HepG2 (cell line): ENCODE results near the gene NFIL3. TPM values are rescaled to one million over a fixed set of nuclear protein-coding genes. Genes with fewer than 3 reads are reported as not detected.

Experiments used
- ARNTL ChIP-seq: sonication (generic); formaldehyde crosslinking; IDR thresholded peaks from 2 replicates; pipeline ENCODE4 v1.4.0; 2020; ENCODE audit warnings: mild to moderate bottlenecking, missing genetic modification reagents
- CBX5 ChIP-seq: sonication (generic); formaldehyde crosslinking; IDR thresholded peaks from 2 replicates; pipeline ENCODE4 v1.4.0; 2020; ENCODE audit warnings: missing genetic modification reagents, borderline replicate concordance
- HOXA5 ChIP-seq: sonication (generic); formaldehyde crosslinking; IDR thresholded peaks from 2 replicates; pipeline ENCODE4 v1.4.0; 2020; ENCODE audit warnings: missing genetic modification reagents
- KDM1A ChIP-seq: IDR thresholded peaks from 2 replicates; pipeline ENCODE4 v1.6.1; 2016; ENCODE audit warnings: missing compliant biosample characterization
- KDM6A ChIP-seq: IDR thresholded peaks from 2 replicates; pipeline ENCODE4 v1.6.1; 2016; ENCODE audit warnings: low read depth
- NFKBIZ ChIP-seq: IDR thresholded peaks from 2 replicates; pipeline ENCODE4 v1.6.1; 2018; ENCODE audit warnings: missing genetic modification reagents, missing compliant biosample characterization
- ZBTB21 ChIP-seq: sonication (generic); formaldehyde crosslinking; IDR thresholded peaks from 2 replicates; pipeline ENCODE4 v1.4.0; 2020; ENCODE audit warnings: missing genetic modification reagents
- ZBTB8A ChIP-seq: sonication (generic); formaldehyde crosslinking; IDR thresholded peaks from 2 replicates; pipeline ENCODE4 v1.4.0; 2020; ENCODE audit warnings: mild to moderate bottlenecking, low read depth, missing genetic modification reagents, borderline replicate concordance
- ZNF550 ChIP-seq: sonication (generic); formaldehyde crosslinking; IDR thresholded peaks from 2 replicates; pipeline ENCODE4 v1.4.0; 2020; ENCODE audit warnings: mild to moderate bottlenecking, missing genetic modification reagents, borderline replicate concordance
- ZNF614 ChIP-seq: IDR thresholded peaks from 2 replicates; pipeline ENCODE4 v1.6.1; 2018; ENCODE audit warnings: missing biosample characterization, missing genetic modification reagents, inconsistent platforms, borderline replicate concordance
- ZNF878 ChIP-seq: sonication (generic); formaldehyde crosslinking; IDR thresholded peaks from 2 replicates; pipeline ENCODE4 v1.8.1; 2023; ENCODE audit warnings: mild to moderate bottlenecking, missing genetic modification reagents, moderate library complexity
- ZSCAN9 ChIP-seq: IDR thresholded peaks from 2 replicates; pipeline ENCODE4 v1.6.1; 2016; ENCODE audit warnings: borderline replicate concordance
- polyA plus RNA-seq, 8 experiments: library from polyadenylated mRNA; depleted of rRNA in 3 of 8; stranded (reverse) in 7 of 8; unstranded in 1 of 8; fragments of >200 nt; fragmentation: Illumina TruSeq in 4 of 8; extraction: Trizol in 4 of 8; gene quantifications; 2 replicates each; pipeline versions ENCODE4 v1.2.1 to v1.2.3, GENCODE V29; 2011 to 2016; ENCODE audit warnings: low read depth in 4 of 8, missing spikeins in 1 of 8, mixed read lengths in 1 of 8; ENCODE audit not compliant: insufficient read depth in 1 of 8
- total RNA-seq, 5 experiments: library from RNA; depleted of rRNA; stranded (reverse); fragments of >200 nt; fragmentation: Illumina TruSeq; extraction: Trizol; gene quantifications; 2 replicates each; pipeline ENCODE4 v1.2.3, GENCODE V29; 2016; ENCODE audit warnings: low read depth in 1 of 5
- TF ChIP-seq, protein P1 (sequence below), 2 experiments: sonication (generic) in 1 of 2; formaldehyde crosslinking in 1 of 2; IDR thresholded peaks; 2 replicates each; pipeline versions ENCODE4 v1.6.1 to v1.9.0; 2014 to 2022; ENCODE audit warnings: antibody characterized with exemption in 1 of 2, borderline replicate concordance in 1 of 2, inconsistent platforms in 1 of 2, low read depth in 1 of 2, missing genetic modification reagents in 1 of 2
- TF ChIP-seq, protein P2 (sequence below): IDR thresholded peaks from 2 replicates; pipeline ENCODE4 v1.6.1; 2016
- TF ChIP-seq, protein P3 (sequence below): sonication (generic); formaldehyde crosslinking; IDR thresholded peaks from 2 replicates; pipeline ENCODE4 v1.4.0; 2020; ENCODE audit warnings: mild to moderate bottlenecking, missing genetic modification reagents
- TF ChIP-seq, protein P4 (sequence below): sonication (generic); formaldehyde crosslinking; IDR thresholded peaks from 2 replicates; pipeline ENCODE4 v1.5.0; 2020; ENCODE audit warnings: missing genetic modification reagents

Gene NFIL3
- total and polyA plus RNA-seq, 2 of the 13 experiments (the other 11 are each of a cell fraction or from before 2014, with no cell fraction given) = 46.6 to 54.2 TPM

DNA sequence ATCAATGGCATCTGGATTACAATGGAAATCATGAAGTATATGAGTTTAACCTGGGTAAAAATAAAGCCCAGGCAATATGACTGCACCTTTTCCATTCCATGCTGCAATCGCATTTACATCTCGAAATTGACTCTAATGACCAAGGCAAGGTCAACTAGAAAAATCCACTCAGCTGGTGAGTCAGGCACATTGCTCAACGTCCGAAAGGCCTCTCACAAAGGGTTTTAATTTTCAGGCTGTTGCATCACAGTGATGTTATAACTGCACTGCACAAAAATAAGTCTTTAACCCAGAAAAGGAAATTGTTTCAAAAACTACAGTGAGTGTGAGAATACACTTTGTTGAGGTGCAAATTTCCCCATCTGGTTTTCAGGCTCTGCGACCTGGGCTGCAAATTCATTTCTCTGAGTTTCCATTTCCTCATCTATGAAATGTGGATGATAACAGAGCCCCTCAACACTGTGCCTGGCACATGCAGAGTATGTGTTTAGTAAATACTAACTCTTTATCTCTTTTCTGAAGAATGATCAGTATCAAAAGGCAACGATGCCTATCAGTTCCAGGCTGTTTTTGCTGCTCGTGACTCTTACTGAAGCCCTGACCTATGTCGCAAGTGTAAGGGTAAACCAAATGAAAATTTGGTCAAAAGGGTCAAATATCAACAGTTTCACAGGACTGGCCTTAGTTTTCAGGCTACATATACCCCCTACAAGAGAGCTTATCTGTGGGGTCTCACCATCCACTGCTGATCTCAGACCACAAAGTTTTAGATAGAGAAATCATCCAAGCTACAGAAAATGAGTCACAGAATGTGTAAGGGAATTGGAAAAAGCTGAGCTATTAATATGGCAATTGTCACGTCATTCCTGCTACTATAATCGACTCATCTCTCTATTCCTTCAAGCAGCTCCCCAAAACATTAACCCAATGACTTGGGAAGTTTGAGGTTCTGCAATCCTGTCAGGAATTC lies 4.1 kb downstream of the NFIL3 start (continued):
- TF ChIP-seq, protein P1, sequence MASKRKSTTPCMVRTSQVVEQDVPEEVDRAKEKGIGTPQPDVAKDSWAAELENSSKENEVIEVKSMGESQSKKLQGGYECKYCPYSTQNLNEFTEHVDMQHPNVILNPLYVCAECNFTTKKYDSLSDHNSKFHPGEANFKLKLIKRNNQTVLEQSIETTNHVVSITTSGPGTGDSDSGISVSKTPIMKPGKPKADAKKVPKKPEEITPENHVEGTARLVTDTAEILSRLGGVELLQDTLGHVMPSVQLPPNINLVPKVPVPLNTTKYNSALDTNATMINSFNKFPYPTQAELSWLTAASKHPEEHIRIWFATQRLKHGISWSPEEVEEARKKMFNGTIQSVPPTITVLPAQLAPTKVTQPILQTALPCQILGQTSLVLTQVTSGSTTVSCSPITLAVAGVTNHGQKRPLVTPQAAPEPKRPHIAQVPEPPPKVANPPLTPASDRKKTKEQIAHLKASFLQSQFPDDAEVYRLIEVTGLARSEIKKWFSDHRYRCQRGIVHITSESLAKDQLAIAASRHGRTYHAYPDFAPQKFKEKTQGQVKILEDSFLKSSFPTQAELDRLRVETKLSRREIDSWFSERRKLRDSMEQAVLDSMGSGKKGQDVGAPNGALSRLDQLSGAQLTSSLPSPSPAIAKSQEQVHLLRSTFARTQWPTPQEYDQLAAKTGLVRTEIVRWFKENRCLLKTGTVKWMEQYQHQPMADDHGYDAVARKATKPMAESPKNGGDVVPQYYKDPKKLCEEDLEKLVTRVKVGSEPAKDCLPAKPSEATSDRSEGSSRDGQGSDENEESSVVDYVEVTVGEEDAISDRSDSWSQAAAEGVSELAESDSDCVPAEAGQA (IDR thresholded peaks at IDR 0.05; ENCODE audit: low read depth) = peak; percentile 51; the same call in 1 of the 2 replicates
- TF ChIP-seq, protein P1 (CRISPR knock-in tag; IDR thresholded peaks at IDR 0.05; ENCODE audit: borderline replicate concordance) = no peak
- no peak for TF ChIP-seq ZBTB8A (CRISPR knock-in tag)
- TF ChIP-seq HOXA5 (CRISPR knock-in tag) = peak; percentile 82; the same call in 1 of the 2 replicates
- peak; percentile 26; the same call in 1 of the 2 replicates for TF ChIP-seq ARNTL
- TF ChIP-seq KDM6A (CRISPR knock-in tag) = 0 out of 2 replicates have a peak, but pooled peaks have one; percentile 19
- TF ChIP-seq, protein P2, sequence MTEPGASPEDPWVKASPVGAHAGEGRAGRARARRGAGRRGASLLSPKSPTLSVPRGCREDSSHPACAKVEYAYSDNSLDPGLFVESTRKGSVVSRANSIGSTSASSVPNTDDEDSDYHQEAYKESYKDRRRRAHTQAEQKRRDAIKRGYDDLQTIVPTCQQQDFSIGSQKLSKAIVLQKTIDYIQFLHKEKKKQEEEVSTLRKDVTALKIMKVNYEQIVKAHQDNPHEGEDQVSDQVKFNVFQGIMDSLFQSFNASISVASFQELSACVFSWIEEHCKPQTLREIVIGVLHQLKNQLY (CRISPR knock-in tag) = peak; percentile 50; the same call in 1 of the 2 replicates
- TF ChIP-seq ZBTB21 (CRISPR knock-in tag) = peak; percentile 90
- TF ChIP-seq, protein P3, sequence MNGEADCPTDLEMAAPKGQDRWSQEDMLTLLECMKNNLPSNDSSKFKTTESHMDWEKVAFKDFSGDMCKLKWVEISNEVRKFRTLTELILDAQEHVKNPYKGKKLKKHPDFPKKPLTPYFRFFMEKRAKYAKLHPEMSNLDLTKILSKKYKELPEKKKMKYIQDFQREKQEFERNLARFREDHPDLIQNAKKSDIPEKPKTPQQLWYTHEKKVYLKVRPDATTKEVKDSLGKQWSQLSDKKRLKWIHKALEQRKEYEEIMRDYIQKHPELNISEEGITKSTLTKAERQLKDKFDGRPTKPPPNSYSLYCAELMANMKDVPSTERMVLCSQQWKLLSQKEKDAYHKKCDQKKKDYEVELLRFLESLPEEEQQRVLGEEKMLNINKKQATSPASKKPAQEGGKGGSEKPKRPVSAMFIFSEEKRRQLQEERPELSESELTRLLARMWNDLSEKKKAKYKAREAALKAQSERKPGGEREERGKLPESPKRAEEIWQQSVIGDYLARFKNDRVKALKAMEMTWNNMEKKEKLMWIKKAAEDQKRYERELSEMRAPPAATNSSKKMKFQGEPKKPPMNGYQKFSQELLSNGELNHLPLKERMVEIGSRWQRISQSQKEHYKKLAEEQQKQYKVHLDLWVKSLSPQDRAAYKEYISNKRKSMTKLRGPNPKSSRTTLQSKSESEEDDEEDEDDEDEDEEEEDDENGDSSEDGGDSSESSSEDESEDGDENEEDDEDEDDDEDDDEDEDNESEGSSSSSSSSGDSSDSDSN = peak; percentile 61
- 0 out of 2 replicates have a peak, but pooled peaks have one; percentile 32 for TF ChIP-seq KDM1A (CRISPR knock-in tag)
- peak; percentile 78 for TF ChIP-seq ZNF878 (CRISPR knock-in tag)
- 0 out of 2 replicates have a peak, but pooled peaks have one; percentile 19 for TF ChIP-seq NFKBIZ
- TF ChIP-seq ZNF614 (CRISPR knock-in tag) = 0 out of 2 replicates have a peak, but pooled peaks have one; percentile 55
- no peak for TF ChIP-seq ZNF550 (CRISPR knock-in tag)
- TF ChIP-seq, protein P4, sequence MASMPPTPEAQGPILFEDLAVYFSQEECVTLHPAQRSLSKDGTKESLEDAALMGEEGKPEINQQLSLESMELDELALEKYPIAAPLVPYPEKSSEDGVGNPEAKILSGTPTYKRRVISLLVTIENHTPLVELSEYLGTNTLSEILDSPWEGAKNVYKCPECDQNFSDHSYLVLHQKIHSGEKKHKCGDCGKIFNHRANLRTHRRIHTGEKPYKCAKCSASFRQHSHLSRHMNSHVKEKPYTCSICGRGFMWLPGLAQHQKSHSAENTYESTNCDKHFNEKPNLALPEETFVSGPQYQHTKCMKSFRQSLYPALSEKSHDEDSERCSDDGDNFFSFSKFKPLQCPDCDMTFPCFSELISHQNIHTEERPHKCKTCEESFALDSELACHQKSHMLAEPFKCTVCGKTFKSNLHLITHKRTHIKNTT (CRISPR knock-in tag) = no peak
- no peak for TF ChIP-seq ZSCAN9 (CRISPR knock-in tag)
- peak; percentile 66; the same call in 1 of the 2 replicates for TF ChIP-seq CBX5
